IPS DF 6.9 (cell line): Measurements from ENCODE around the gene FBRSL1.

Source experiments
- DNase-seq: peaks from one replicate; pipeline ENCODE4 v3.0.0-alpha.2; 2013; ENCODE audit warnings: low read depth, low spot score
- H3K27ac ChIP-seq: one replicate; pipeline ENCODE4 v1.5.1; 2013; ENCODE audit warnings: low read length, control low read depth
- H3K27me3 ChIP-seq: 2 replicates; pipeline ENCODE4 v1.6.1; 2013; ENCODE audit warnings: mild to moderate bottlenecking, low read length; ENCODE audit not compliant: control insufficient read depth, insufficient read depth
- H3K36me3 ChIP-seq: 2 replicates; pipeline ENCODE4 v1.6.1; 2013; ENCODE audit warnings: low read length; ENCODE audit not compliant: control insufficient read depth, insufficient read depth
- H3K4me1 ChIP-seq: 2 replicates; pipeline ENCODE4 v1.6.1; 2013; ENCODE audit warnings: low read length; ENCODE audit not compliant: control insufficient read depth, insufficient read depth
- H3K4me3 ChIP-seq: 2 replicates; pipeline ENCODE4 v1.5.1; 2013; ENCODE audit warnings: mild to moderate bottlenecking, low read length
- H3K9me3 ChIP-seq: 2 replicates; pipeline ENCODE4 v1.6.1; 2013; ENCODE audit warnings: low read length, inconsistent platforms; ENCODE audit not compliant: control insufficient read depth, insufficient read depth
- WGBS: extraction: QIAGEN DNeasy Blood & Tissue Kit; methylation state at CpG from one replicate; pipeline ENCODE4 v1.1.7; 2013; ENCODE audit warnings: mixed read lengths, missing lambda C conversion rate; ENCODE audit not compliant: insufficient read length, insufficient coverage; 5-methylcytosine and 5-hydroxymethylcytosine counted together

Gene FBRSL1

DNA sequence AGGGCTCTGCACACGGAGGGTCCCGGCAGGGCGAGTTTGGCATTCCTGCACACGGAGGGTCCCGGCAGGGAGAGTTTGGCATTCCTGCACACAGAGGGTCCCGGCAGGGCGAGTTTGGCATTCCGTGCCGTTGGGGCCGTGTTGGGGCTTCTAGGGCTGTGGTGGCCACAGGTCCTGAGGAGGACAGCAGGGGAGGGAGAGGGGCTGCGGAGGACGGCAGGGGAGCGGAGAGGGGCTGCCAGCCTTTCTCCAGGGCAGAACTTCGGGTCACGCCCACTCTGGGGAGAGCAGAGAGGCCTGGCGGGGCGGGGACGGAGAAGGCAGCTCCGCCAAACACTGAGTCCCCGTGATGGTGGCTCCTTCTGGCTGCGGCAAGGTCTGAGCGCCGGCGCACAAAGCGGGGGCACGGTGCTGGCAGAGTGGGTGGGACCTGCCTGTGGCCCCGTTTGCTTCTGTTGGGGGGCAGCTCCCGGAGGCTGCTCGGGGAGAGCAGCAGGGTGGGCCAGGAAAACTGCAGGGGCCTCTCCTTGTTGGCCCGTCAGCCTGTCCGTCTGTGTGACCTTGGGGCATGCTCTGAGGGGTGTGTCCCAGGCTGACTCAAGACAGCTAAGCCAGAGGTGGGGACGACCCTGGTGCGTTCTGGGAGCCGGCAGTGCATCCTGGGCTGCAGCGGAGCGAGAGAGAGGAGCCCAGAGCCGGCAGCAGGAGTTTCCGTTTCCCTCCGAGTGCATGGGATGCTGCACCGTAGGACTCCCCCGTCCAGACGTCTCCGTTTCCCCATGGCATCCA, 60.3 kb downstream of the FBRSL1 start:
- DNase-seq: no peak

DNA sequence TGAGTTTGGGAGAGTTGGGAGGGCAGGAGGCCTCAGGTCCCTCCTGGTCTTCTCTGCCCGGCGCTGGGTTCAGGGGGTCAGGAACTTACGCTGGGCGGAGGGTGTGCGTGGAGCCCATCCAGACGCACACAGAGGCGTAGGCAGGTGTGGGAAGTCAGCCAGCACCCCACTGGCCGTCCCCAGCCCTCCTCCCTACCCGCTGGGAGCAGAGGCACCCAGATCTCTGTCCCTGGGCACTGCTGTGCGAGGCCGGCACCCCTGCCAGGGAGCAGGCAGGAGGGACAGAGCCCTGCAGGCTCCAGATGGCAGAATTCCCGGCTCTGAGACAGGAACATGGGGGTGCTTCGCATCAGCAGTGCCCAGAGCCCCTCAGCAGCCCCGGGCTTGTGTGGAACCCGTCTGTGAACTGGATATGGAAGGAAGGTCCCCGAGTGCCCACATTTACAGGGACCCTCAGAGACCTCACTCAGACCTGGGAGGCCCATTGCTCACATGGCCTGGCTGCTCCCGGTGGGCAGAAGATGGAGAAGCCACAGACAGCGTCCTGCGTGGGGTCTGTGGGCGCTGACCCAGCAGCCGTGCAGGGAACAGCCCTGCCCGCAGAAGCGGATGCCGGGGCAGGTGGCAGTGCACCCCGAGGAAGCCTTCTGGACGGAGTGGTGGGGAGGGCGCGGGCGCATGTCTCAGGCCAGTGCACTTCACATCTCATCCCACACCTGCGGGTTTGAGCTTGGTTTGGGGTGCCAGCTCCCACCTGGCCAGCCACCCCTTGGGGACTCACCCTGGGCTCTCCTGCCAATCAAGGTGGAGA, 61.1 kb downstream of the FBRSL1 start:
- Histone ChIP-seq H3K27me3 (peaks cover 9% of the 10 kb centered on the region), H3K9me3 (no peaks in the 10 kb centered on the region), H3K4me3 (no peak overlapping the region), H3K36me3 (no peaks in the 10 kb centered on the region), H3K4me1 (no peaks in the 10 kb centered on the region), H3K27ac (no peak overlapping the region)
- WGBS: no CpG with 5 or more reads among the region's 30 CpGs
- DNase-seq: no peak

More for the DNA sequence above, 60.3 kb downstream of the FBRSL1 start:
- Histone ChIP-seq H3K9me3 (no peaks in the 10 kb centered on the region), H3K27me3 (peaks cover 11% of the 10 kb centered on the region), H3K4me3 (peak overlapping the region; percentile 31; the same call in 1 of the 2 replicates), H3K4me1 (no peaks in the 10 kb centered on the region), H3K36me3 (no peaks in the 10 kb centered on the region), H3K27ac (no peak overlapping the region)
- no CpG with 5 or more reads among the region's 43 CpGs for WGBS

DNA sequence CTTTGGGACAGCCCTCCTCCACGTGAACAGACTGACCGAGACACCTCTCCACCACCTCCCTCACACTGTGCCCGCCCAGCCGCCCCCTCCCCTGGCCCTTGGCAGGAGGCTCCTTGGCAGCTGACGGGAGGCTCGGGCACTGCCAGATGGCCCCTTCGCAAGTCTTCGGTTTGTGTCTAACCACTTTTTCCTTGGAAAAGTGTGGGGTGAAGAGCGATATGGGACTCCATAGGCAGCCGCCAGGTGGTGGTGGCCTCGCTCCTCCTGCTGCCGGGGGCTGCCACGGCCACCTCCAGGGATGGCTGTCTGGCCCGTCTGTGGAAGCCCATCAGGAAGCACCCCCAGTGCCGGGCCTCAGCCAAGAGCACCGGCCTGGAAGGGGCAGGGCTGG, 61.7 kb downstream of the FBRSL1 start:
- H3K27me3 ChIP-seq: peaks cover 8% of the 10 kb centered on the region
- H3K27ac ChIP-seq: no peak overlapping the region
- no peak overlapping the region for H3K4me3 ChIP-seq
- no peaks in the 10 kb centered on the region for H3K36me3 ChIP-seq
- no CpG with 5 or more reads among the region's 16 CpGs for WGBS
- no peaks in the 10 kb centered on the region for H3K9me3 ChIP-seq
- no peaks in the 10 kb centered on the region for H3K4me1 ChIP-seq
- no peak for DNase-seq

DNA sequence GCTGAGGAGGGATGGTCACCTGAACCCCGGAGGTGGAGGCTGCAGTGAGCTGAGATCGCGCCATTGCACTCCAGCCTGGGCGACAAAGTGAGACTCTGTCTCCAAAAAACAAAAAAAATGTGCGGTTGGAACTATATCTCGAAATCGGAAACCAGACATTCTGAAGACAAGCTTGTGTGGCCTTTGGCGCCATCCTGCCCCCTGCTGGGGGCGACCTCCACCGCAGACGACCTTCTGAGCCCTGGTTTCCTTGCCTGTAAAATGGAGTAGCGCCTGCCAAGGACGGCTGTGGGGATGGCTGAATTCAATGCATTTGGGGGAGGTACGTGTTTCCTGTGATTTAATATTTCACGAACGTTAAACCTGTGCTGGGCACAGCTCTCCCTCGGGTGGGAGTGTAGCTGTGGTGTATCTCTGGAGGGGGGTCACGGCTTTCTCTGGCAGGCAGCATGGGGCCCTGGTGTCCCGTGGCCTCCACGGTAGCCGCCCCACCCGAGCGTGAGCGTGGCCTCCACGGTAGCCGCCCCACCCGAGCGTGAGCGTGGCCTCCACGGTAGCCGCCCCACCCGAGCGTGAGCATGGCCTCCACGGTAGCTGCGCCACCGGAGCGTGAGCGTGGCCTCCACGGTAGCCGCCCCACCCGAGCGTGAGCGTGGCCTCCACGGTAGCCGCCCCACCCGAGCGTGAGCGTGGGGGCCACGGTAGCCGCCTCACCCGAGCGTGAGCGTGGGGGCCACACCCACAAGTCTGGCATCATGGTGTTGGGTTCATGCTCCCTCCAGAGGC, 65.1 kb downstream of the FBRSL1 start:
- Histone ChIP-seq H3K4me1 (no peaks in the 10 kb centered on the region), H3K27me3 (peaks cover 5% of the 10 kb centered on the region), H3K4me3 (no peak overlapping the region), H3K27ac (no peak overlapping the region), H3K9me3 (no peaks in the 10 kb centered on the region), H3K36me3 (no peaks in the 10 kb centered on the region)
- no CpG with 5 or more reads among the region's 53 CpGs for WGBS
- no peak for DNase-seq

DNA sequence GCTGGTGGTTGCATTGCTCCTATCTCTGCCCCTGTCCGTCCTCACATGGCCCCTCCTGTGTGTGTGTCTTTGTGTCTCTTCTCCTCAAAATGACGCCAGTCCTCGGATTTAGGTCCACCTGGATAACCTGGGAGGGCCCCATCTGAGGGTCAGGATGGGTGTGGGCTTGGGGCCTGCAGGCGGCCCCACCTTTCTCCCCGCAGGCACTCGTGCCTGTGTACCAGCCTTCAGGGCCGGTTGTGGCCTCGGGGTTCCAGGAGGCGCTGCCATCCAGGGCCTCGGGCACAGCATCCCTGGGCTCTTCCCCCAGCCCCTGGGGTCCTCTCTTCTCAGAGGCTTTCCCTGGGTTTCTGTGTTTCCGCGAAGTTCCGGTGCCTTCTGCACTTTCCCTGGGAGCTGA, 65.7 kb downstream of the FBRSL1 start:
- Histone ChIP-seq H3K9me3 (no peaks in the 10 kb centered on the region), H3K27me3 (peaks cover 5% of the 10 kb centered on the region), H3K27ac (no peak overlapping the region), H3K36me3 (no peaks in the 10 kb centered on the region), H3K4me1 (no peaks in the 10 kb centered on the region), H3K4me3 (no peak overlapping the region)
- DNase-seq: no peak
- WGBS: no CpG with 5 or more reads among the region's 13 CpGs

DNA sequence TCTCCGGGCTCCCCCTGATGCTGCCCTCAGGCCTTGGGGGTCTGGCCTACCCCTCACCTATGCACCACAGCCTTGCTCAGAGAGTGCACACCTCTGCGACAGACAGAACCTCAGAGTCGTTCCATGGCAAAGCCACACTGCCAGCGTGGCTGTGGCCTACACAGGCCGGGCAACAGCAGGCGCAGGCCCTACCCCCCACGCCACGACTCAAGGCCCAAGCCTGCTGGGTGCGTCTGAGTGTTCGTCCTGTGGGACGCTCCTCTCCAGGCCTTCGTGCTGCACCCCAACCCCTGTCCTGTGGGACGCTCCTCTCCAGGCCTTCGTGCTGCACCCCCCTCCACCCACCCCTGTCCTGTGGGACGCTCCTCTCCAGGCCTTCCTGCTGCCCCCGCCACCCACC, 66.3 kb downstream of the FBRSL1 start:
- no CpG with 5 or more reads among the region's 16 CpGs for WGBS
- no peaks in the 10 kb centered on the region for H3K9me3 ChIP-seq
- no peaks in the 10 kb centered on the region for H3K4me1 ChIP-seq
- no peak overlapping the region for H3K27ac ChIP-seq
- DNase-seq: no peak
- H3K4me3 ChIP-seq: no peak overlapping the region
- H3K36me3 ChIP-seq: no peaks in the 10 kb centered on the region
- peaks cover 2% of the 10 kb centered on the region for H3K27me3 ChIP-seq

DNA sequence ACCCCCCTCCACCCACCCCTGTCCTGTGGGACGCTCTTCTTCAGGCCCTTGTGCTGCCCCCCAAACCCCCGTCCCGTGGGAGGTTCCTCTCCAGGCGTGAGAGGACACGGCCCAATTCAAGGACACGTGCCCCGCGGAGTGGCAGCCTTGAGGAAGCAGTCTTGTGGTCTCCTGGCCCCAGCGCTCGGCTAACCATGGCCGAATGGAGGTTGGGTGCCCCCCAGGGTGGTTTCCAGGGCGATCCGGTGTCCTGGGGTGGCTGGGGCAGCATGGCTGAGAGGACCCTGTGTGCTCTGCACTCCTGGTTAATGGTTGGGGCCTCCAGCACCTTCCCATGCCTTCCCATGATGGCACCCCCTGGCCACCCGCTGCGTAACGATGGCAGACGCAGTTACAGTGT, 66.8 kb downstream of the FBRSL1 start:
- Histone ChIP-seq H3K4me3 (no peak overlapping the region), H3K4me1 (peaks cover 4% of the 10 kb centered on the region), H3K9me3 (no peaks in the 10 kb centered on the region), H3K36me3 (no peaks in the 10 kb centered on the region; the same call in 1 of the 2 replicates), H3K27me3 (peaks cover 2% of the 10 kb centered on the region), H3K27ac (no peak overlapping the region)
- no CpG with 5 or more reads among the region's 17 CpGs for WGBS
- no peak for DNase-seq

DNA sequence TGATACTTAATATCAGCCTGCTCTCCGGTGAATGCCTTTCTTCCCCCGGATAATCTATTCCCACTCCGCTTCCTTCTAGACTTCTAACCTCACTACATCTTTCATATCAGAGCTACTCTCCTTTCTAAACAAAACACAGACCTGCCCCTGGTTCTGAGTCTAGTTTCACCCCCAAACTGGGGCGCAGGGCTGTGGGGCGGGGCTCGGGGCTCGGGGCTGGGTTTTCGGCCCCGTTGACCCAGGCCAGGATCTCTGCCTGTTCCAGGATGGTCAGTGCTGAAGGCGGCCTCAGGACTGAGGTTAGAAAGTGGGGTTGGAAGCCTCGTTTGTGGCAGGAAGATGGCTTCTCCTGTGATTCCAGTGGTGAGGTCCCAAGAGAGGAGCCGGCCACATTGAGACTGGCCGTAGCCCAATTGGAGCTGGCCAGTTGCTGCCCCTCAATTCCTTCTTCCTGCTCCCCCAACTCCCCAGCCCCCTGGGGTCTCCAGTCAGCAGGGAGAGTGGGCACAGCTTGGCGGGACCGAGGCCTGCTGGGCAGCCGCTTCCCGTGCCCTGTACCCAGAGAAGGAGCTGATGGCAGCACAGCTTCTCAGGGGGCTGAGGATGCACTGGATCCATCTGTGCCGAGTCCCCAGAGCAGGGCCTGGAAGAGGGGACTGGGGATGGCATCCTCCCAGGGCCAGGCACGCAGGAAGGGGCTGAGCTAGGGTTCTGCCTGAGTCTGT, 67.5 kb downstream of the FBRSL1 start:
- no peak for DNase-seq
- no peaks in the 10 kb centered on the region for H3K9me3 ChIP-seq
- H3K27me3 ChIP-seq: no peaks in the 10 kb centered on the region; the same call in 1 of the 2 replicates
- H3K4me1 ChIP-seq: peaks cover 6% of the 10 kb centered on the region
- no peaks in the 10 kb centered on the region; the same call in 1 of the 2 replicates for H3K36me3 ChIP-seq
- no peak overlapping the region for H3K4me3 ChIP-seq
- WGBS: no CpG with 5 or more reads among the region's 19 CpGs
- no peak overlapping the region for H3K27ac ChIP-seq

DNA sequence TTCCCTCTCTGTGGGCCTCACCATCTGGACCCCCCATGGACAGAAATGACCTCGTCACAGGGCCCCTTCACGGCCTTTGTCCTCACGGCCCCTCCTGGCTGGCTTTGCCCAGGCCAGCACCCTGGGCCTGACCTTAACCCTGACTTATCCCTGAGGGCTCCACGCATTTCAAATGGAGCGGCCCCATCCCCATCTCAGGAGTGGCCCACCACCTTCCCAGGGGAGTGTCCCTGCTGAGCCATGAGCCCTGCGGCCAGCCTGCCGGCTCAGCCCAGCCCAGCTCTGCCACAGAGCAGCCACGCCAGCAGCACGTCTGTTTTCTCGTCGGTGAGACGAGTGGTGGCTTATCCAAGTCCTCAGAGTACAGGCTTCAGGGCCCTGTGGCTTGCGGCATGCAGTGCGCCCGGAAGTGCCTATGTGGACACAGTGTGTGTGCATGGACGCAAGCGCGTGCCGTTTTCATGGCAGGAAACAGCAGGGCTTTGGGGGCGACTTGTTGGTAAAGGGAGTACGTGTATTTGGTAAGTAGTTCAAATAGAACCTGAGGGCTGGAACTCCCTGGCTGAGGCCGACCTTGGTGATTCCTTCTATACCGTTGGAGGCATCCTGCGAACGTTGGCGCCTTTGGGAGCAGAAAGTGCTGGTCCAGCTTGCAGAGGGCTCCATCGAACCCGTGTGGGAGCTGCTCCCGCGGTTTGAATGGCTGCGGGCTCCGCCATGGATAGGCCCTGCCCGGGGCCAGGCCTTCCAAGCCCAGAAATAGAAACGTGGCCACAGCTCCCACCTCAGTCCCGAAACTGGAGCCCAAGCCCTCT, 68.3 kb downstream of the FBRSL1 start:
- Histone ChIP-seq H3K27me3 (no peaks in the 10 kb centered on the region; the same call in 1 of the 2 replicates), H3K27ac (no peak overlapping the region), H3K36me3 (no peaks in the 10 kb centered on the region; the same call in 1 of the 2 replicates), H3K9me3 (no peaks in the 10 kb centered on the region), H3K4me3 (no peak overlapping the region), H3K4me1 (peaks cover 6% of the 10 kb centered on the region)
- WGBS: no CpG with 5 or more reads among the region's 35 CpGs
- no peak for DNase-seq
